ENCODE data around the gene SRSF1.

- TF ChIP-seq CTCF (IDR thresholded peaks at IDR 0.05; ENCODE audit: borderline replicate concordance, extremely low read depth, low read length, poor library complexity, severe bottlenecking) (no peak), EZH2 (IDR thresholded peaks at IDR 0.05; ENCODE audit: borderline replicate concordance, low read depth, low read length, severe bottlenecking) (no peak)
These were observed 21.4 kb downstream of the SRSF1 start for GRCh38 chr17:57985675-57985974.

All from DND-41 (cell line).